H7 (cell line): Measurements from ENCODE around the gene CLDN25. TPM values are rescaled to one million over a fixed set of nuclear protein-coding genes. Genes with fewer than 3 reads are reported as not detected.
"Not testable (repeated sequence)": the region's sequence is repeated elsewhere in the genome, so short reads cannot be mapped to it uniquely, and the experiment has no call there.

Experiments
- DNase-seq: peaks from one replicate; pipeline ENCODE4 v3.0.0; 2012
- H3K27me3 ChIP-seq: 2 replicates; pipeline ENCODE4 v1.6.0; 2011; ENCODE audit warnings: mild to moderate bottlenecking, low read length; ENCODE audit not compliant: control insufficient read depth, insufficient read depth
- H3K36me3 ChIP-seq: replicated peaks from 2 replicates; pipeline ENCODE4 v1.5.1; 2011; ENCODE audit warnings: low read length; ENCODE audit not compliant: control insufficient read depth, insufficient read depth
- H3K4me3 ChIP-seq: 2 replicates; pipeline ENCODE4 v1.5.1; 2011; ENCODE audit warnings: low read depth, mild to moderate bottlenecking, control low read depth, low read length, moderate library complexity; ENCODE audit not compliant: insufficient read depth
- total RNA-seq: library from RNA; depleted of rRNA; stranded (reverse); fragments of >200 nt; shearing (Covaris generic); gene quantifications from 2 replicates; pipeline ENCODE4 v1.2.3, GENCODE V29; 2014

The CLDN25 gene
- total RNA-seq, 1 experiment from 2014 or later = not detected

DNA sequence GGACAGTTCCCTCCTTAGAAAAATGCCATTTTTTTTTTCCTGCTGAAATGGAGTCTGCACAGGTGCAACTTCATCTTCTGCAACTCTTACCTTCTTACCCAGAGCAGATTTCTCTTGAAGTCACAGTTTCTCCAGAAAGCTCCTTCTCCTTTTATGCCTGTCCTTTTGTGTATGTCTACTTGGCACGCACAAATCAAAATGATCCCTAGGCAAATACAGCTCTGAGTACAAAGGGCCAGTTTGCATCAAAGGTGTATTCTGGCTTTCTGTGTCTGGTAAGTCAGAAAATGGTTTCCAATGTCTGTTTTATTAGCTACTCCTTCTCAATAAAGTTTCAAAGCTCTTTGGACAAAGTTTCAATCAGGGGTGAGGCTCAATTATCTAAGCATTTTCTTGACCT lies 2.5 kb downstream of the CLDN25 start:
- no peak for DNase-seq
- Histone ChIP-seq H3K27me3 (no peaks in the 10 kb centered on the region; the same call in 1 of the 2 replicates), H3K36me3 (no peaks in the 10 kb centered on the region), H3K4me3 (no peak overlapping the region)

DNA sequence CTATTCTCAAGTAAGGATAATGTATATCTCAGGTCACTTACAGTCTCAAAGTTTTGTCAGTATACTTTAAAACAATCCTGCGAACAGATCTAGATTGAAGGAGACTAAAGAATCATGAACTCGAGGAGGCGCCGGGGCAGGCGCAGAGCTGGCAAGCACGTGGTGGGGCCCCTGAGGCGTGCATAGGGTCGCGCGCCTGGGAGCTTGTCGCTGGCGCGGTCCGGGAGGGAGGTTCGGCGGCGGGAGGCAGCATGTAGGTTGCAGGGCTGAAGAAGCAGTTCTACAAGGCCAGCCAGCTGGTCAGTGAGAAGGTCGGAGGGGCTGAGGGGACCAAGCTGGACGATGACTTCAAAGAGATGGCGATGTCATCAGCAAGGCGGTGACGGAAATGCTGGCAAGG lies 9.4 kb downstream of the CLDN25 start:
- not testable (repeated sequence) for H3K27me3 ChIP-seq, H3K4me3 ChIP-seq, H3K36me3 ChIP-seq
- peak; percentile 26 for DNase-seq

DNA sequence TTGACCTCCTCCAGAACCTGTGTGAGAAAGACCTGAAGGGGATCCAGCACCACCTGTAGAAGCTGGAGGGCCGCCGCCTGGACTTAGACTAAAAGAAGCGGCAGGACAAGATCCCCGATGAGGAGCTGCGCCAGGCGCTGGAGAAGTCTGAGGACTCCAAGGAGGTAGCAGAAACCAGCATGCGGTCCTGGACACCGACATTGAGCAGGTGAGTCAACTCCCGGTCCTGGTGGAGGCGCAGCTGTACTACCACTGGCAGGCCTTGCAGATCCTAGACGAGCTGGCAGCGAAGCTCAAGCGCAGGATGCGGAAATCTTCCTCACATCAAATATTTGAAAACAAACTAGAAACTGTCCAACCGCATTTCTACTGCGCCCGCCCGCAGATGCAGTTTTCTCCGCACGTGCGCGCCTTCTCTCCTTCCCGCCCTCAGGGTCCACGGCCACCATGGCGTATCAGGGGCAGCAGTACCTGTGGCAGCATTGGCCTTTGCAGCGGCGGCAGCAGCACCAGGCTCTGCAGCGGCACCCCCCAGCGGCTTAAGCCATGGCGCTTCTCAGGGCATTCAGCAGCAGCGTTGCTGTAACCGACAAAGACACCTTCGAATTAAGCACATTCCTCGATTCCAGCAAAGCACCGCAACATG lies 10.2 kb downstream of the CLDN25 start:
- no peaks in the 10 kb centered on the region for H3K27me3 ChIP-seq
- H3K36me3 ChIP-seq = no peaks in the 10 kb centered on the region
- peak; percentile 37 for DNase-seq
- H3K4me3 ChIP-seq = no peak overlapping the region

DNA sequence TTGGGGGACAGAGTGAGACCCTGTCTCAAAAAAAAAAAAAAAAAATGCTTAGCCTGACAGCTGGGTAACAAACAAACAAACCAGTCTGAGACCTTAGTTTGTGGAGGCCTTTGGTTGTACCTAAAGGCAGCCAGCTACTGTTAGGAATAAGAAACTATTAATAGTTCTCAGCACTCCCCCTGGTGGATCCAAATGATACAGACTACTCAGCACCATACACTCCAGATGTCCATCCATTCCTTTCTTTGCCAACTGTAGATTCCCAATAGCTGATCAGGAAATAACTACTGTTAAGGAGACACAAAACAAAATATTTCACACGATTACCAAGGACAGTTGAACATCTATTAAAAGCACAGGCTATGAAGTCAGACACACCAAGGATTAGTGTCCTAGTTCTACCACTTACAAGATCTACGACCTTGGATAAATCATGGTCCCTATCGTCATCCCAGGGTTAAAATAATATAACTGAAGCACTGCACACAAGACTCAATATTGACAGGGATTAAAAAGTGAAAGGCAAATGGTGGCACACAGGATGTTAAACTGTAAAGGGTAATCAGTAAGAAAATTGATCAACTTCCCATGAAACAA lies 17.2 kb downstream of the CLDN25 start:
- peak; percentile 64 for DNase-seq
- Histone ChIP-seq H3K27me3 (no peaks in the 10 kb centered on the region), H3K36me3 (peaks cover 21% of the 10 kb centered on the region), H3K4me3 (no peak overlapping the region)

DNA sequence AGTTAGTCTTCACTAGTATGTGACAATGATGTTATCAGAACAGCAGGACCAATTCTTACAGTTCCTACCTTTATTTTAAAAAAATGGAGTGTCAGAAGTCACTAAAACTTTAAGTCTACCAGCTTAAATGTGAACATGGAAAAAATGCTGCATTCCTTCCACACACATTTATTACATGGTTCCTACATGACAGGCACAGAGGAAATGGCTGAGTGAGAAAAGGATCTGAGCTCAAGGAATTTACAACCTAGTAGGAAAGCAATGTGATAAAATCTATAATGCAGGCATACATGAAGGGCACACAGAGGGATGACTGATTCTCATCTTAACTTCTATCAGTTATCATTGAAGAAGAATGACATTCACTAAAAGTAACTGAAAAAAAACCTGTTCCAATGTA lies 23.0 kb downstream of the CLDN25 start:
- Histone ChIP-seq H3K36me3 (peaks cover 55% of the 10 kb centered on the region), H3K4me3 (no peak overlapping the region), H3K27me3 (no peaks in the 10 kb centered on the region)
- DNase-seq = no peak

DNA sequence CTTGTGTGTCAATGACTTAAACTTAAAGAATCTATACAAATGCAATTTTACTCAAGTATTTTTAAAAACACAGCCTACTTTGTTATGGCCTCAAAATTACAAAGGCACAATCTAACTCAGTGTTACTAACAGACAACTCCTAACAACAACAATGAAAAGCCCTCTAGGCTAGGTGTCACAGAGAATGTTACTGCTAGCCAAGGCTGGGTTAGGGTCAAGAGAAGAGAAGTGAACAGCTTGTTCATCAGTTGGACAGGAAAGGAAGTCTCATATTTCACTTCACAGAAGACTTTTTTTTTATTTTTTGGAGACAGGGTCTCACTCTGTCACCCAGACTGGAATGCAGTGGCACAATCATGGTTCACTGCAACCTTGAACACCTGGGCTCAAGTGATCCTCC lies 26.0 kb downstream of the CLDN25 start:
- Histone ChIP-seq H3K36me3 (peaks cover 59% of the 10 kb centered on the region), H3K27me3 (no peaks in the 10 kb centered on the region), H3K4me3 (no peak overlapping the region)
- no peak for DNase-seq

DNA sequence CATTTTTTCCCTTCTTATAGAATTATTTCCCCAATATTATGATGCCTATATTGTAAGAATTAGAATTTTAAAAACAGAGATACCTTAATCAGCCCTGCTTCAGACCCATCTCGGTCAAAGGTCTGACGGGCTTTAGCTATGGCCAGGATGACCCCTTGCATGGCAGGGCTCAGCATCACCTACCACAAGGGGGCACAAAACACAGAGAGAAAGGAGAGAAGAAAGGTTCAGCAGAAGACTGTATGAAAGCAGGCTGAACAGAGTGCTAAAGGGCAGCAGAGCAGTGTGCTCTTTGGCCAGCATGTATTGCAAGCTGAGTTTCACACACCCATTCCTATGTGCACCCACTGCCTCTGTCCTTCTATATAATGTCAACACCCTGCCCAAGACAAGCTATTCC lies 26.8 kb downstream of the CLDN25 start:
- Histone ChIP-seq H3K4me3 (no peak overlapping the region), H3K36me3 (peaks cover 56% of the 10 kb centered on the region), H3K27me3 (no peaks in the 10 kb centered on the region)
- DNase-seq = peak; percentile 69

DNA sequence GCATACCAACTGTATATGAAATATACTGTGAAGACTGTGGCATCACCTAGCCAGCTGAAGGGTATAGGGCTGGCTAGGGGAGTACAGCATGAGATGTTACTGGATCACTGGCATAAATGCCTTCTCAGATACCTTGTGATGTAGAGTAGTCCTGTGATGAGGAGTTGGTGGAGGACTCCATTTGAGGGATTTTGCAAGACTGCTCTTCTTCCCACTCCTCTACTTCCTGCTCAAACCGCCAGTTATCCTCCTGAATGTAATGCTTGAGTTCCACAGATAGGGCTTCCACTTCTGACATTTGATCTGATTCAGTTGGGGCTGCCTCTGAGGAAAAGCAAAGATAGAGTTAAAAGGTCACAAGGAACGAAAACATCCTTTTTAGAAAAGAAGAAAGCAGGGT lies 29.3 kb downstream of the CLDN25 start:
- DNase-seq = no peak
- Histone ChIP-seq H3K36me3 (peaks cover 45% of the 10 kb centered on the region), H3K4me3 (no peak overlapping the region), H3K27me3 (no peaks in the 10 kb centered on the region)

DNA sequence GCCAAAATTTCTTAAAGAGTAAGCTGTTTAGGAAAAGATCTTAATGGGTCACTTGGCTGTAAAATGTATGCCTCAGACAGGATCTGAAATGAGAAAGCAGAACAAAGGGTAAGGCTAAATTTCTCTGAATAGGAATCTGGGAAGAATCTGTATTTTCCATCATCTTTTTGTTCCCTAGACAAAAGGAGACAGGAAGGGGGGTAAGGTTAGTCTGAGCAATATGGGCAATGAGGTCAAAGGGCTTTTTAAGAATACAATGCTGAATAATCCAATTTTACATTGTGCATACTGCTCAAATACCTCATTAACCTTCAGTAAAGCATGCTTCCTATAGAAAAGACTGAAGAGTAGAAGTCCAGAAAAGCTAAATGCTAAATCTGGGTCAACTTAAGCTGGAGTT lies 34.6 kb downstream of the CLDN25 start:
- no peaks in the 10 kb centered on the region for H3K27me3 ChIP-seq
- H3K4me3 ChIP-seq = no peak overlapping the region
- H3K36me3 ChIP-seq = peaks cover 30% of the 10 kb centered on the region
- no peak for DNase-seq

DNA sequence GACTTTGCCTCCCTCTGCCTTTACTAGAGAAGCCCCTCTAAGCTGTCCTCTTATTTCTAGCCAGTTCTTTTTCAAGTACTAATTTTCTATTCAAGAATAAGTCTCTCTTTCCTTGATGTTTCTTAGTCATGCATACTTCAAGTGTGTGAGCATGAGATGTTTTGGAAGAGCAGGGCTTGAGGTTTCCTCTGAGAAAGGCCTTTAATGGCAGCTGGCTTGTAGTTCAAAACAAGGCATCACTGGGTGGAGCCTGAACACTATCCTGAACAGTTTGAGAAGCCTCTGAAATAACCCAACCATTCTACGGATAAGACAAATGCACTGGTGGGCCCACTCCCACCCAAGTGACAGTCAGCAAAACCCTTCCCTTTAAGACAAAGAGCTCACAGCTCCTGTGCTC lies 37.6 kb downstream of the CLDN25 start:
- peaks cover 40% of the 10 kb centered on the region for H3K36me3 ChIP-seq
- H3K27me3 ChIP-seq = no peaks in the 10 kb centered on the region
- no peak for DNase-seq
- H3K4me3 ChIP-seq = no peak overlapping the region

DNA sequence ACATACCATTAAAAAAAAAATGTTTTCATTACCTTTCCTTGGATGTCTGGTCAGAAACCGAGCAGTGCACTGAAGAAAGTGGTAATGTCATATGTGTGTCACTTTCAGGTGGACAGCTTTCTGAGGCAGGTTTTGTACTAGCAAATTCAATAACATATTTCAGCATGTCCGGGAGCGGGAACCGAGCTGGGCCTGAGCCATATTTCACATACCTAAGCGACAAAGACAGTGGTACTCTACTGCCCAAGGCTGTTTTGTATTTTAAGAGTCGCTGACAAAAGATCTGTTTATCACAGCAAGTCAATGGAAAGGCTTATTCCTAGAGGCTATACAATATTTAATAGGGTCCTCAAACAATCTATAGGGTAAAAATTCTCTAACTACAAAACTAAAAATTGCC lies 38.0 kb downstream of the CLDN25 start:
- DNase-seq = no peak
- peaks cover 39% of the 10 kb centered on the region for H3K36me3 ChIP-seq
- H3K27me3 ChIP-seq = no peaks in the 10 kb centered on the region
- H3K4me3 ChIP-seq = no peak overlapping the region

DNA sequence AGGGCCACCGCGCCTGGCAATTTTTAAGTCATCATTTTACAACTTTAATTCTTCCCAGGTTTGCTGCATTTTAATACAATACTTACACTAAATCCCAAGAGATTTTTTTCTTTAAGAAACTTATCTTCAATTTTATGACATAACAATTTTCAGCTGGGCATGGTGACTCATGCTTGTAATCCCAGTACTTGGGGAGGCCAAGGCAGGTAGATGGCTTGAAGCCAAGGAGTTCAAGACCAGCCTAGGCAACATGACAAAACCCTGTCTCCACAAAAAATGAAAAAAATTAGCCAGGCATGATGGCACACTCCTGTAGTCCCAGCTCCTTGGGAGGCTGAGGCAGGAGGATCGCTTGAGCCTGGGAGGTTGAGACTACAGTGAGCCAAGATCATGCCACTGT lies 38.8 kb downstream of the CLDN25 start:
- H3K27me3 ChIP-seq = no peaks in the 10 kb centered on the region
- no peak for DNase-seq
- no peak overlapping the region for H3K4me3 ChIP-seq
- peaks cover 39% of the 10 kb centered on the region for H3K36me3 ChIP-seq

DNA sequence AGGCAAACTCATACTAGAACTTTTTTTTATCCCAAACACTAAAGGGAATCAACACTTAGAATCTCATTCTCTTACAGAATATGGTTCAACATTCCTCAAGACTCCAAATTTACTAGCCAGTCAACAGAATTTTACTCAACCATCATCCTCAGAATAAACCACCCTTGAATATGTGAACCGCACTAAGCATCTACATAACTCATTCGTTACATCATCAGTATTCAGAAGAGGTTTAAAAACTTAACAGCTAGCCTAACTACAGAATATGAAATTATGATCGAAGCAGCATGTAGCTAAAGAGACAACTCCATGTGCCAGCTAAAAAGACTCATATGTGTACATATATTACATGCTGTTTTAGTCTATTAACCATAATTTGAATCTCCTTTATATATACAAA lies 47.9 kb downstream of the CLDN25 start:
- H3K27me3 ChIP-seq = no peaks in the 10 kb centered on the region
- no peak overlapping the region for H3K4me3 ChIP-seq
- H3K36me3 ChIP-seq = peaks cover 28% of the 10 kb centered on the region
- no peak for DNase-seq

DNA sequence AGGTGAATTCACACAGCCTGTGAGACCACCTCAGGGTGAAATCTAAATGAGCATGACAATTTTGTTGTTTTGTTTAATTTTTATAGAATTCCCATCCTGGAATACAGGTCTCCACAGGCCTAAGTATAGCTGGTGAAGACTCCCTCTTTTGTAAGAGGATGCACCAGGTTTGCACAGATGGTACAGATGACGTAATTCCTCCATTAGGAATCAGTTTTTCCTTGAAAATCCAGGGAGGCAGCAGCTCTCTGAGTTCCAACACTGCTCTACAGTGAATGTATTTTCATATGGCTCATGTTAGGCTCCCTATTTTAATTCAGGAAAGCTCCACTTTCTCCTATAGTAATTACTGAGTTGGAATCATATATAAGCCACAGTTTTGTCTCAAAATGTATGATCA lies 48.6 kb downstream of the CLDN25 start:
- Histone ChIP-seq H3K4me3 (no peak overlapping the region), H3K36me3 (peaks cover 27% of the 10 kb centered on the region), H3K27me3 (no peaks in the 10 kb centered on the region)
- no peak for DNase-seq

DNA sequence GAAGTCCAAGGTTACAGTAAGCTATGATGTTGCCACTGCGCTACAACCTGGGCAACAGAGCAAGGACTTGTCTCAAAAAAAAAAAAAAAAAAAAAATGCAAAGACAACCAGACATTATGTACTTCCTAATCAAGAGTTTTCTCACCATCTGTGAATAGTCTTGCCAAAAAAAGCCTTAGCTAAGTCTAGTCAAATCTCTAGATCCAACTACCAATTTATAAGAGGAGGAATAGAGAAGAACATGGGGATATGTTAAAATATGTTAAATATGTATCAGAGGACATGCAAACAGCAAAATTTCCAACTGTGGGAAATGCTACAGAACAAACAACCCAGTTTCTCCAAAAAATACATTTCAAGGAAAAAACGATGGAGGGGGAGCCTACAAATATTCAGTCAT lies 50.2 kb downstream of the CLDN25 start:
- Histone ChIP-seq H3K4me3 (no peak overlapping the region), H3K27me3 (no peaks in the 10 kb centered on the region), H3K36me3 (peaks cover 30% of the 10 kb centered on the region)
- DNase-seq = no peak
